OCI-LY7 (cell line): ENCODE data around the gene FGD5. TPM values are rescaled to one million over a fixed set of nuclear protein-coding genes. Genes with fewer than 3 reads are reported as not detected.

Experiments used
- BruUV-seq: library from RNA; stranded (reverse); fragments of 400-500 nt; replicated peaks from 2 replicates; lab custom pipeline; 2021; lab: Mats Ljungman, UMichigan
- CTCF ChIA-PET: fragments of 300-600 bp; sonication (Branson Sonifier 250); formaldehyde crosslinking; loops from one replicate; lab custom pipeline; 2022; ENCODE audit warnings: antibody characterized with exemption; ENCODE audit not compliant: unreplicated experiment; lab: Charles Lee
- POLR2A ChIA-PET: fragments of 300-600 bp; sonication (Branson Sonifier 250); formaldehyde crosslinking; loops from one replicate; lab custom pipeline; 2022; ENCODE audit warnings: antibody characterized with exemption; lab: Charles Lee
- DNase-seq: peaks from one replicate; pipeline ENCODE4 v3.0.0-alpha.2; 2015; ENCODE audit warnings: low spot score
- H2AFZ ChIP-seq: fragments of 200-600 bp; sonication (generic), shearing (Covaris generic); 2 replicates; pipeline ENCODE4 v1.6.1; 2014; ENCODE audit warnings: mild to moderate bottlenecking, antibody characterized with exemption, low read length, moderate library complexity
- H3K27ac ChIP-seq: fragments of 200-600 bp; sonication (generic); 2 replicates; pipeline ENCODE4 v1.5.1; 2014; ENCODE audit warnings: mixed run types, low read depth, mild to moderate bottlenecking, moderate library complexity, low read length, inconsistent platforms; ENCODE audit not compliant: poor library complexity, severe bottlenecking
- H3K36me3 ChIP-seq: fragments of 200-600 bp; sonication (generic); 2 replicates; pipeline ENCODE4 v1.6.1; 2014; ENCODE audit warnings: mild to moderate bottlenecking, antibody characterized with exemption, low read length, moderate library complexity, mixed read lengths; ENCODE audit not compliant: insufficient read depth
- H3K4me1 ChIP-seq: fragments of 200-600 bp; sonication (generic); 2 replicates; pipeline ENCODE4 v1.5.1; 2014; ENCODE audit warnings: mild to moderate bottlenecking, low read length; ENCODE audit not compliant: insufficient read depth, poor library complexity, severe bottlenecking
- H3K4me2 ChIP-seq: fragments of 200-600 bp; sonication (generic); 2 replicates; pipeline ENCODE4 v1.6.1; 2014; ENCODE audit warnings: mild to moderate bottlenecking, low read length
- H3K4me3 ChIP-seq: fragments of 200-600 bp; sonication (generic); 2 replicates; pipeline ENCODE4 v1.5.1; 2014; ENCODE audit warnings: mild to moderate bottlenecking, low read depth, low read length; ENCODE audit not compliant: poor library complexity, severe bottlenecking
- H3K79me2 ChIP-seq: fragments of 200-600 bp; sonication (generic); 2 replicates; pipeline ENCODE4 v1.6.1; 2016; ENCODE audit warnings: low read depth, mild to moderate bottlenecking, low read length, moderate library complexity, mixed read lengths; ENCODE audit not compliant: insufficient read depth
- H3K9me2 ChIP-seq: fragments of 200-600 bp; sonication (generic); 2 replicates; pipeline ENCODE4 v1.6.1; 2016; ENCODE audit warnings: mild to moderate bottlenecking, low read length, mixed read lengths; ENCODE audit not compliant: insufficient read depth
- H3K9me3 ChIP-seq: fragments of 200-600 bp; sonication (generic); 2 replicates; pipeline ENCODE4 v1.6.1; 2014; ENCODE audit warnings: mild to moderate bottlenecking, mixed run types, low read length, mixed read lengths
- H4K20me1 ChIP-seq: fragments of 200-600 bp; sonication (generic); 2 replicates; pipeline ENCODE4 v1.6.1; 2014; ENCODE audit warnings: mild to moderate bottlenecking, antibody characterized with exemption, low read length, moderate library complexity, mixed read lengths; ENCODE audit not compliant: insufficient read depth
- EZH2phosphoT487 ChIP-seq: fragments of 200-600 bp; sonication (generic); IDR thresholded peaks from 2 replicates; pipeline ENCODE4 v1.6.1; 2018; ENCODE audit warnings: low read depth, borderline replicate concordance, mild to moderate bottlenecking, mixed run types, antibody characterized with exemption, low read length, moderate library complexity, mixed read lengths
- intact Hi-C: fragments of 100-400 bp; cut with micrococcal nuclease; formaldehyde crosslinking; loops from one replicate; pipeline ENCODE4 v1.10.0; 2022; ENCODE audit not compliant: unreplicated experiment
- total RNA-seq, 2 experiments: library from RNA; depleted of rRNA in 1 of 2; stranded (reverse); fragments of >200 nt in 1 of 2; shearing (Covaris generic) in 1 of 2; gene quantifications; 2 replicates each; pipeline ENCODE4 v1.2.3, GENCODE V29; 2014 to 2022
- TF ChIP-seq, protein P1 (sequence below): fragments of 200-600 bp; sonication (generic); conservative IDR thresholded peaks from 2 replicates; pipeline ENCODE4 v1.5.1; 2014; ENCODE audit warnings: mild to moderate bottlenecking, antibody characterized with exemption, low read length, moderate library complexity, mixed read lengths

FGD5 gene
- total RNA-seq, 2 experiments from 2014 or later: 0.09 to 0.21 TPM

DNA sequence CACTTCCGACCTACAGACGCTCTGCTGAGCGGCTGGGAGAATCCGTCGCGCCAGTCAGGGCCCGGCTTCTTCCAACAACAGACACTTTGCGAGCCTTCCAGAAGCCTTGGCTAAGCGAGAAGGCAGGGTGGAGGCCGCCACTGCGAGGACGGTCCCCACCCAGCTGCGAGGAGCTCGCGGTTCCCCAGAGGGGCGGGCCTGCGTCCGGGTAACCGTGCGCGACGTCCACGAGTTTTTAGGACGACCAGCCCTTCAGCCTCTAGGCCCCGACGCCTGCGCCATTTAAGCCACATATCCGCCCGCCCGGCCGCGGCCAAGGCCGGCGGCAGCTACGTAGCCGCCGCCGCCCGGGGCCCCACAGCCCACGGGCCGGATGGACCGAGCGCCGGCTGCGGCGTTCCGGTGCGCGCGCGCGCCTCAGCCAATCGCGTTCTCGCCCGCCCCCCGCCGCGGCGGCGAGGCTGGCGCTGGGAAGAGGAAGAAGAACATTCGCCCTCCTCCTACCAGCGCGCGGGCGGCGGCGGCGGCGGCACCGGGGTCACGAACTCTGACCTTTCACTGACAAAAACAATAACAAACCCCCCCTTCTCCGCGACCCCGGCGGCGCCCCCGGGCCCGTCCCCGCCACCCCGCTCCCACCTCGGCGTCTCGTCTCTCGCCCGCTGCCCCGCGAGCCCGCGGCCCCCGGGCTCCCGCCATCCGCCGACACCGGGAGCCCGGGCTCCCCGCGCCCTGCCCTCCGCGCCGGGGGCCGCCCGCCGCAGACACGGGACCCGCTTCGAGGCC lies 128.5 kb downstream of the FGD5 start, which contains the start of gene NR2C2:
Gene NR2C2 (plus strand): TSS at position 484 of the 786 bp plus-strand sequence. CDS start 56,332 bp downstream, outside the sequence.
- peaks cover 30% of the 10 kb centered on the region for H3K4me1 ChIP-seq
- POLR2A ChIA-PET: interaction anchor here (0.6 to 1.6 kb wide), 8 partner anchors 8 to 914 kb away, joined by 3 to 10 read pairs (median 5); partner anchors contain the start of gene CCDC174
- TF ChIP-seq EZH2phosphoT487: no peak
- TF ChIP-seq, protein P1, sequence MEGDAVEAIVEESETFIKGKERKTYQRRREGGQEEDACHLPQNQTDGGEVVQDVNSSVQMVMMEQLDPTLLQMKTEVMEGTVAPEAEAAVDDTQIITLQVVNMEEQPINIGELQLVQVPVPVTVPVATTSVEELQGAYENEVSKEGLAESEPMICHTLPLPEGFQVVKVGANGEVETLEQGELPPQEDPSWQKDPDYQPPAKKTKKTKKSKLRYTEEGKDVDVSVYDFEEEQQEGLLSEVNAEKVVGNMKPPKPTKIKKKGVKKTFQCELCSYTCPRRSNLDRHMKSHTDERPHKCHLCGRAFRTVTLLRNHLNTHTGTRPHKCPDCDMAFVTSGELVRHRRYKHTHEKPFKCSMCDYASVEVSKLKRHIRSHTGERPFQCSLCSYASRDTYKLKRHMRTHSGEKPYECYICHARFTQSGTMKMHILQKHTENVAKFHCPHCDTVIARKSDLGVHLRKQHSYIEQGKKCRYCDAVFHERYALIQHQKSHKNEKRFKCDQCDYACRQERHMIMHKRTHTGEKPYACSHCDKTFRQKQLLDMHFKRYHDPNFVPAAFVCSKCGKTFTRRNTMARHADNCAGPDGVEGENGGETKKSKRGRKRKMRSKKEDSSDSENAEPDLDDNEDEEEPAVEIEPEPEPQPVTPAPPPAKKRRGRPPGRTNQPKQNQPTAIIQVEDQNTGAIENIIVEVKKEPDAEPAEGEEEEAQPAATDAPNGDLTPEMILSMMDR: no peak
- peak within 1 kb of the TSS; percentile 80 for H2AFZ ChIP-seq
- BruUV-seq: no TSS peak
- no peaks in the 10 kb centered on the region for H3K9me2 ChIP-seq
- H3K36me3 ChIP-seq: peaks cover 60% of the 10 kb centered on the region
- CTCF ChIA-PET: interaction anchor here (1.0 to 1.2 kb wide), 2 partner anchors 15 to 105 kb away, joined by 3 read pairs; no protein-coding TSS in a partner anchor
- H4K20me1 ChIP-seq: peaks cover 25% of the 10 kb centered on the region; the same call in 1 of the 2 replicates
- intact Hi-C loops: loop anchor here (2.0 to 5.0 kb wide), 4 partner anchors 150 to 825 kb away; partner anchors contain the start of genes CAPN7, CHCHD4, LSM3 and RBSN
- H3K79me2 ChIP-seq: peaks cover 73% of the 10 kb centered on the region
- peak within 1 kb of the TSS; percentile 81 for H3K4me3 ChIP-seq
- DNase-seq: peak; percentile 89
- H3K27ac ChIP-seq: peak within 1 kb of the TSS; percentile 83
- no peaks in the 10 kb centered on the region for H3K9me3 ChIP-seq
- H3K4me2 ChIP-seq: peak within 1 kb of the TSS; percentile 96

GRCh38 chr3:14947886-14948608 lies 129.3 kb downstream of the FGD5 start:
- CTCF ChIA-PET: no interaction called here
- H3K4me2 ChIP-seq: peak overlapping the region; percentile 96
- peaks cover 80% of the 10 kb centered on the region for H3K79me2 ChIP-seq

More at GRCh38 chr3:14947886-14948608, 129.3 kb downstream of the FGD5 start:
- Histone ChIP-seq H4K20me1 (peaks cover 21% of the 10 kb centered on the region; the same call in 1 of the 2 replicates), H3K4me3 (peak overlapping the region; percentile 81), H3K36me3 (peaks cover 53% of the 10 kb centered on the region), H2AFZ (peak overlapping the region; percentile 25), H3K27ac (peak overlapping the region; percentile 83), H3K4me1 (peaks cover 30% of the 10 kb centered on the region), H3K9me2 (no peaks in the 10 kb centered on the region), H3K9me3 (no peaks in the 10 kb centered on the region)
- TF ChIP-seq, protein P1: no peak
- no peak for TF ChIP-seq EZH2phosphoT487
- intact Hi-C loops: loop anchor here (1.0 to 5.0 kb wide), 5 partner anchors 102 to 826 kb away; partner anchors contain the start of genes CAPN7, CHCHD4, LSM3 and RBSN
- DNase-seq: peak; percentile 97
- no TSS peak for BruUV-seq
- POLR2A ChIA-PET: interaction anchor here (0.9 to 1.0 kb wide), 2 partner anchors 18 to 101 kb away, joined by 3 to 4 read pairs; no protein-coding TSS in a partner anchor
